ENCODE data around the gene BNC2.

- no peak for TF ChIP-seq POLR2A (IDR thresholded peaks at IDR 0.05)
- TF ChIP-seq, protein P1, sequence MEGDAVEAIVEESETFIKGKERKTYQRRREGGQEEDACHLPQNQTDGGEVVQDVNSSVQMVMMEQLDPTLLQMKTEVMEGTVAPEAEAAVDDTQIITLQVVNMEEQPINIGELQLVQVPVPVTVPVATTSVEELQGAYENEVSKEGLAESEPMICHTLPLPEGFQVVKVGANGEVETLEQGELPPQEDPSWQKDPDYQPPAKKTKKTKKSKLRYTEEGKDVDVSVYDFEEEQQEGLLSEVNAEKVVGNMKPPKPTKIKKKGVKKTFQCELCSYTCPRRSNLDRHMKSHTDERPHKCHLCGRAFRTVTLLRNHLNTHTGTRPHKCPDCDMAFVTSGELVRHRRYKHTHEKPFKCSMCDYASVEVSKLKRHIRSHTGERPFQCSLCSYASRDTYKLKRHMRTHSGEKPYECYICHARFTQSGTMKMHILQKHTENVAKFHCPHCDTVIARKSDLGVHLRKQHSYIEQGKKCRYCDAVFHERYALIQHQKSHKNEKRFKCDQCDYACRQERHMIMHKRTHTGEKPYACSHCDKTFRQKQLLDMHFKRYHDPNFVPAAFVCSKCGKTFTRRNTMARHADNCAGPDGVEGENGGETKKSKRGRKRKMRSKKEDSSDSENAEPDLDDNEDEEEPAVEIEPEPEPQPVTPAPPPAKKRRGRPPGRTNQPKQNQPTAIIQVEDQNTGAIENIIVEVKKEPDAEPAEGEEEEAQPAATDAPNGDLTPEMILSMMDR (IDR thresholded peaks at IDR 0.05): no peak
Observed at GRCh38 chr9:16873126-16873802, 2.8 kb upstream of the BNC2 start.

Measured in right lobe of liver (tissue), 4 donors.